HCT116 (cell line): ENCODE measurements around the gene GAL. TPM values are rescaled to one million over a fixed set of nuclear protein-coding genes. Genes with fewer than 3 reads are reported as not detected.

ENCODE experiments used
- ATAC-seq: fragments of 200-7000 bp; cut with Tn5 transposase; 2 replicates; pipeline ENCODE4 v1.9.1; 2020; ENCODE audit warnings: mild to moderate bottlenecking, moderate library complexity
- BruUV-seq: library from RNA; stranded (reverse); fragments of 400-500 nt; replicated peaks from 2 replicates; lab custom pipeline; 2021; lab: Mats Ljungman, UMichigan
- CTCF ChIA-PET: fragments of 300-600 bp; sonication (Branson Sonifier 250); formaldehyde crosslinking; loops from one replicate; lab custom pipeline; 2021; ENCODE audit warnings: antibody characterized with exemption; lab: Charles Lee
- POLR2A ChIA-PET: fragments of 300-600, 350-600 bp; sonication (Branson Sonifier 250); formaldehyde crosslinking; loops from one replicate; lab custom pipeline; 2021; ENCODE audit warnings: antibody characterized with exemption; lab: Charles Lee
- RAD21 ChIA-PET, 2 experiments: fragments of 300-600 bp; sonication (Branson Sonifier 250); formaldehyde crosslinking; loops; one replicate each; lab custom pipeline; 2023; ENCODE audit warnings: low total read pairs in 2 of 2; ENCODE audit not compliant: uncharacterized antibody in 2 of 2, unreplicated experiment in 2 of 2, low non-redundant PET in 1 of 2; lab: Charles Lee
- DNase-seq: peaks from one replicate; pipeline ENCODE4 v3.0.0-alpha.2; 2010; ENCODE audit warnings: low read depth, low spot score
- H2AFZ ChIP-seq: fragments of 200-600 bp; shearing (Covaris generic), sonication (generic); 2 replicates; pipeline ENCODE4 v1.6.1; 2017; ENCODE audit warnings: low read depth, mixed run types, mixed read lengths, antibody characterized with exemption, low read length; ENCODE audit not compliant: poor library complexity, severe bottlenecking
- H3K27ac ChIP-seq: 2 replicates; pipeline ENCODE4 v1.5.1; 2012; ENCODE audit warnings: low read depth, low read length
- H3K27me3 ChIP-seq: fragments of 200-600 bp; sonication (generic); 2 replicates; pipeline ENCODE4 v1.6.1; 2016; ENCODE audit warnings: mixed run types, low read length, mixed read lengths; ENCODE audit not compliant: insufficient read depth
- H3K36me3 ChIP-seq, 2 experiments: fragments of 200-500 bp in 1 of 2; fragments of 200-600 bp in 1 of 2; sonication (Bioruptor generic) in 1 of 2; sonication (generic) in 1 of 2; 2 replicates each; pipeline versions ENCODE4 v1.5.1 to v1.6.1; 2014 to 2016; ENCODE audit warnings: low read length in 2 of 2, inconsistent platforms in 1 of 2, mixed read lengths in 1 of 2, mixed run types in 1 of 2; ENCODE audit not compliant: insufficient read depth in 2 of 2, control insufficient read depth in 1 of 2
- H3K4me1 ChIP-seq, 2 experiments: fragments of 200-600 bp in 1 of 2; sonication (generic) in 1 of 2; 2 replicates each; pipeline versions ENCODE4 v1.5.1 to v1.6.1; 2012 to 2017; ENCODE audit warnings: low read length in 2 of 2, inconsistent platforms in 1 of 2, mild to moderate bottlenecking in 1 of 2, mixed read lengths in 1 of 2, mixed run types in 1 of 2, moderate library complexity in 1 of 2; ENCODE audit not compliant: insufficient read depth in 2 of 2, control insufficient read depth in 1 of 2
- H3K4me2 ChIP-seq: fragments of 200-600 bp; sonication (generic); 2 replicates; pipeline ENCODE4 v1.6.1; 2017; ENCODE audit warnings: mixed run types, low read length, mixed read lengths
- H3K4me3 ChIP-seq, 2 experiments: fragments of 200-600 bp in 1 of 2; sonication (generic) in 1 of 2; replicated peaks in 1 of 2; 2 replicates each; pipeline ENCODE4 v1.5.1; 2011 to 2016; ENCODE audit warnings: low read length in 2 of 2, control low read depth in 1 of 2, low read depth in 1 of 2, mild to moderate bottlenecking in 1 of 2, mixed read lengths in 1 of 2, mixed run types in 1 of 2
- H3K79me2 ChIP-seq: fragments of 200-600 bp; sonication (generic); 2 replicates; pipeline ENCODE4 v1.6.1; 2017; ENCODE audit warnings: mild to moderate bottlenecking, mixed run types, low read length, moderate library complexity, mixed read lengths; ENCODE audit not compliant: insufficient read depth
- H3K9ac ChIP-seq: fragments of 200-600 bp; sonication (generic); 2 replicates; pipeline ENCODE4 v1.6.1; 2016; ENCODE audit warnings: low read length, mixed read lengths
- H3K9me2 ChIP-seq: fragments of 200-600 bp; sonication (generic), shearing (Covaris generic); 2 replicates; pipeline ENCODE4 v1.6.1; 2017; ENCODE audit warnings: mixed run types, mild to moderate bottlenecking, moderate library complexity; ENCODE audit not compliant: insufficient read depth
- H3K9me3 ChIP-seq, 2 experiments: fragments of 200-500 bp in 1 of 2; fragments of 200-600 bp in 1 of 2; sonication (Bioruptor generic) in 1 of 2; sonication (generic) in 1 of 2; 2 replicates each; pipeline ENCODE4 v1.6.1; 2014 to 2017; ENCODE audit warnings: low read length in 2 of 2, mixed read lengths in 2 of 2, inconsistent platforms in 1 of 2, low read depth in 1 of 2, mild to moderate bottlenecking in 1 of 2, mixed run types in 1 of 2, moderate library complexity in 1 of 2; ENCODE audit not compliant: control insufficient read depth in 1 of 2, insufficient read depth in 1 of 2
- H4K20me1 ChIP-seq: fragments of 200-600 bp; sonication (generic), shearing (Covaris generic); 2 replicates; pipeline ENCODE4 v1.6.1; 2017; ENCODE audit warnings: mixed run types, mild to moderate bottlenecking, moderate library complexity; ENCODE audit not compliant: insufficient read depth
- CEBPB ChIP-seq: IDR thresholded peaks from 2 replicates; pipeline ENCODE4 v1.6.1; 2012; ENCODE audit warnings: low read depth
- ELF1 ChIP-seq: IDR thresholded peaks from 2 replicates; pipeline ENCODE4 v1.6.1; 2012; ENCODE audit warnings: low read depth, borderline replicate concordance
- EZH2 ChIP-seq: fragments of 200-600 bp; sonication (generic); IDR thresholded peaks from 2 replicates; pipeline ENCODE4 v1.6.1; 2017; ENCODE audit warnings: antibody characterized with exemption, mixed run types
- FOSL1 ChIP-seq: IDR thresholded peaks from 2 replicates; pipeline ENCODE4 v1.6.1; 2012; ENCODE audit warnings: low read depth
- JUND ChIP-seq: IDR thresholded peaks from 2 replicates; pipeline ENCODE4 v1.6.1; 2012
- RAD21 ChIP-seq: IDR thresholded peaks from 2 replicates; pipeline ENCODE4 v1.6.1; 2012; ENCODE audit warnings: low read depth, mild to moderate bottlenecking
- SIN3A ChIP-seq: IDR thresholded peaks from 2 replicates; pipeline ENCODE4 v1.6.1; 2012; ENCODE audit warnings: low read depth
- TCF7L2 ChIP-seq: IDR thresholded peaks from 2 replicates; pipeline ENCODE4 v1.7.0; 2011; ENCODE audit warnings: borderline replicate concordance, inconsistent platforms; ENCODE audit not compliant: insufficient read depth, insufficient read length; ENCODE audit errors: extremely low read depth
- ZFX ChIP-seq: fragments of 450-650 bp; IDR thresholded peaks from 2 replicates; pipeline ENCODE4 v1.6.1; 2017
- intact Hi-C: fragments of 100-400 bp; cut with micrococcal nuclease; formaldehyde crosslinking; loops from 2 replicates; pipeline ENCODE4 v1.10.0; 2022
- total RNA-seq: library from RNA; stranded (reverse); gene quantifications from one replicate; pipeline ENCODE4 v1.2.1, GENCODE V29; 2021; ENCODE audit not compliant: unreplicated experiment
- TF ChIP-seq, protein P1 (sequence below): IDR thresholded peaks from 2 replicates; pipeline ENCODE4 v1.6.1; 2012
- TF ChIP-seq, protein P2 (sequence below): IDR thresholded peaks from 2 replicates; pipeline ENCODE4 v1.6.1; 2012
- TF ChIP-seq, protein P3 (sequence below): IDR thresholded peaks from 2 replicates; pipeline ENCODE4 v1.6.1; 2012; ENCODE audit warnings: low read depth
- TF ChIP-seq, protein P4 (sequence below), 3 experiments: fragments of 200-600 bp in 1 of 3; sonication (generic) in 1 of 3; IDR thresholded peaks in 2 of 3; conservative IDR thresholded peaks in 1 of 3; 2 replicates each; pipeline ENCODE4 v1.5.1; 2012 to 2017; ENCODE audit warnings: low read depth in 2 of 3, low read length in 2 of 3, antibody characterized with exemption in 1 of 3, borderline replicate concordance in 1 of 3, control low read depth in 1 of 3, mild to moderate bottlenecking in 1 of 3, mixed read lengths in 1 of 3, mixed run types in 1 of 3, moderate library complexity in 1 of 3; ENCODE audit not compliant: insufficient read depth in 1 of 3

Gene GAL
- total RNA-seq, 1 experiment from 2014 or later: 83.1 TPM

DNA sequence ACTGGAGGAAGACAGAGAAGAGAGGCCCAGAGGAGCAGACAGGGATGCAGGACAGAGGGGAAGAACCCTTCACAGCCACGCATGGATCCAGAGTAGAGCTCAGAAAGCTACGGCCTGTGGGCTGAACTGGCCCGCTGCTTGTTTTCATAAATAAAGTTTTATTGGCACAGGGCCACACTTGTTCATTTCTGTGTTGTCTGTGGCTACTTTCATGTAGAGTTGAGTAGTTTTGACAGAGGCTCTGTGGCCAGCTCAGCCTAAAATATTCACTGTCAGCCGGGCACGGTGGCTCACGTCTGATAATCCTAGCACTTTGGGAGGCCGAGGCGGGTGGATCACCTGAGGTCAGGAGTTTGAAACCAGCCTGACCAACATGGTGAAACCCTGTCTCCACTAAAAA, 26.2 kb upstream of the GAL start:
- intact Hi-C loops: no loop called here
- Histone ChIP-seq H3K79me2 (no peaks in the 10 kb centered on the region), H4K20me1 (no peaks in the 10 kb centered on the region), H3K9me2 (no peaks in the 10 kb centered on the region), H3K27ac (no peak overlapping the region), H3K9me3 (no peaks in the 10 kb centered on the region), H3K4me3 (no peak overlapping the region), H3K9ac (no peak overlapping the region), H3K36me3 (no peaks in the 10 kb centered on the region), H3K4me1 (no peaks in the 10 kb centered on the region), H3K27me3 (no peaks in the 10 kb centered on the region), H2AFZ (no peak overlapping the region), H3K4me2 (no peak overlapping the region)
- TF ChIP-seq, protein P1, sequence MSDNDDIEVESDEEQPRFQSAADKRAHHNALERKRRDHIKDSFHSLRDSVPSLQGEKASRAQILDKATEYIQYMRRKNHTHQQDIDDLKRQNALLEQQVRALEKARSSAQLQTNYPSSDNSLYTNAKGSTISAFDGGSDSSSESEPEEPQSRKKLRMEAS: no peak
- TF ChIP-seq CEBPB (no peak), RAD21 (no peak), EZH2 (no peak), FOSL1 (no peak), SIN3A (no peak), ZFX (no peak), JUND (no peak), TCF7L2 (no peak), ELF1 (no peak)
- TF ChIP-seq, protein P2, sequence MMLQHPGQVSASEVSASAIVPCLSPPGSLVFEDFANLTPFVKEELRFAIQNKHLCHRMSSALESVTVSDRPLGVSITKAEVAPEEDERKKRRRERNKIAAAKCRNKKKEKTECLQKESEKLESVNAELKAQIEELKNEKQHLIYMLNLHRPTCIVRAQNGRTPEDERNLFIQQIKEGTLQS: no peak
- TF ChIP-seq, protein P3, sequence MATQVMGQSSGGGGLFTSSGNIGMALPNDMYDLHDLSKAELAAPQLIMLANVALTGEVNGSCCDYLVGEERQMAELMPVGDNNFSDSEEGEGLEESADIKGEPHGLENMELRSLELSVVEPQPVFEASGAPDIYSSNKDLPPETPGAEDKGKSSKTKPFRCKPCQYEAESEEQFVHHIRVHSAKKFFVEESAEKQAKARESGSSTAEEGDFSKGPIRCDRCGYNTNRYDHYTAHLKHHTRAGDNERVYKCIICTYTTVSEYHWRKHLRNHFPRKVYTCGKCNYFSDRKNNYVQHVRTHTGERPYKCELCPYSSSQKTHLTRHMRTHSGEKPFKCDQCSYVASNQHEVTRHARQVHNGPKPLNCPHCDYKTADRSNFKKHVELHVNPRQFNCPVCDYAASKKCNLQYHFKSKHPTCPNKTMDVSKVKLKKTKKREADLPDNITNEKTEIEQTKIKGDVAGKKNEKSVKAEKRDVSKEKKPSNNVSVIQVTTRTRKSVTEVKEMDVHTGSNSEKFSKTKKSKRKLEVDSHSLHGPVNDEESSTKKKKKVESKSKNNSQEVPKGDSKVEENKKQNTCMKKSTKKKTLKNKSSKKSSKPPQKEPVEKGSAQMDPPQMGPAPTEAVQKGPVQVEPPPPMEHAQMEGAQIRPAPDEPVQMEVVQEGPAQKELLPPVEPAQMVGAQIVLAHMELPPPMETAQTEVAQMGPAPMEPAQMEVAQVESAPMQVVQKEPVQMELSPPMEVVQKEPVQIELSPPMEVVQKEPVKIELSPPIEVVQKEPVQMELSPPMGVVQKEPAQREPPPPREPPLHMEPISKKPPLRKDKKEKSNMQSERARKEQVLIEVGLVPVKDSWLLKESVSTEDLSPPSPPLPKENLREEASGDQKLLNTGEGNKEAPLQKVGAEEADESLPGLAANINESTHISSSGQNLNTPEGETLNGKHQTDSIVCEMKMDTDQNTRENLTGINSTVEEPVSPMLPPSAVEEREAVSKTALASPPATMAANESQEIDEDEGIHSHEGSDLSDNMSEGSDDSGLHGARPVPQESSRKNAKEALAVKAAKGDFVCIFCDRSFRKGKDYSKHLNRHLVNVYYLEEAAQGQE: no peak
- TF ChIP-seq, protein P4, sequence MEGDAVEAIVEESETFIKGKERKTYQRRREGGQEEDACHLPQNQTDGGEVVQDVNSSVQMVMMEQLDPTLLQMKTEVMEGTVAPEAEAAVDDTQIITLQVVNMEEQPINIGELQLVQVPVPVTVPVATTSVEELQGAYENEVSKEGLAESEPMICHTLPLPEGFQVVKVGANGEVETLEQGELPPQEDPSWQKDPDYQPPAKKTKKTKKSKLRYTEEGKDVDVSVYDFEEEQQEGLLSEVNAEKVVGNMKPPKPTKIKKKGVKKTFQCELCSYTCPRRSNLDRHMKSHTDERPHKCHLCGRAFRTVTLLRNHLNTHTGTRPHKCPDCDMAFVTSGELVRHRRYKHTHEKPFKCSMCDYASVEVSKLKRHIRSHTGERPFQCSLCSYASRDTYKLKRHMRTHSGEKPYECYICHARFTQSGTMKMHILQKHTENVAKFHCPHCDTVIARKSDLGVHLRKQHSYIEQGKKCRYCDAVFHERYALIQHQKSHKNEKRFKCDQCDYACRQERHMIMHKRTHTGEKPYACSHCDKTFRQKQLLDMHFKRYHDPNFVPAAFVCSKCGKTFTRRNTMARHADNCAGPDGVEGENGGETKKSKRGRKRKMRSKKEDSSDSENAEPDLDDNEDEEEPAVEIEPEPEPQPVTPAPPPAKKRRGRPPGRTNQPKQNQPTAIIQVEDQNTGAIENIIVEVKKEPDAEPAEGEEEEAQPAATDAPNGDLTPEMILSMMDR (IDR thresholded peaks at IDR 0.05 in 2 of 3, conservative IDR thresholded peaks at IDR 0.05 in 1 of 3; ENCODE audit: borderline replicate concordance in 1 of 3, insufficient read depth in 1 of 3, low read depth in 2 of 3, low read length in 2 of 3): no peak
- ATAC-seq (no peak), DNase-seq (no peak)
- CTCF ChIA-PET: no interaction called here
- RAD21 ChIA-PET: no interaction called here
- no TSS peak for BruUV-seq
- POLR2A ChIA-PET: no interaction called here
